Measurements from ENCODE around the gene INSR. TPM values are rescaled to one million over a fixed set of nuclear protein-coding genes. Genes with fewer than 3 reads are reported as not detected.

The INSR gene
- total RNA-seq, 1 experiment from 2014 or later = 13.7 TPM

DNA sequence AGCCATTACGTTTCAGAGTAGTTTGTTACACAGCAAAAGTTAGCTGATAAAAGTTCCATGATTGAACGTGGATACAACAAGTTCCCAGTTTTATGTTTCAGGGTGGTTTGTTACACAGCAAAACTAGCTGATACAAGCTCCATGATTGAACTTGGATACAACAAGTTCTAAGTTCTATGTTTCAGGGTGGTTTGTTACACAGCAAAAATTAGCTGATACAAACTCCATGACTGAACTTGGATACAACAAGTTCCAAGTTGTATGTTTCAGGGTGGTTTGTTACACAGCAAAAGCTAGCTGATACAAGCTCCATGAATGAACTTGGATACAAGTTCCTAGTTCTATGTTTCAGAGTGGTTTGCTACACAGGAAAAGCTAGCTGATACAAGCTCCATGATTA is 47.6 kb downstream of the INSR start:
- Histone ChIP-seq H2AFZ (ENCODE audit: low read length) (no peak overlapping the region), H3K4me1 (ENCODE audit: insufficient read depth, low read length) (no peaks in the 10 kb centered on the region), H4K20me1 (ENCODE audit: low read length) (no peaks in the 10 kb centered on the region), H3K4me2 (ENCODE audit: low read length) (no peak overlapping the region), H3K27me3 (ENCODE audit: low read length) (no peaks in the 10 kb centered on the region), H3K9me3 (ENCODE audit: low read length) (no peaks in the 10 kb centered on the region), H3K4me3 (ENCODE audit: low read length) (no peak overlapping the region), H3K9ac (ENCODE audit: low read length) (no peak overlapping the region), H3K9me2 (replicated peaks; ENCODE audit: low read length) (no peaks in the 10 kb centered on the region), H3K27ac (ENCODE audit: low read length) (no peak overlapping the region), H3F3A (ENCODE audit: low read length, unreplicated experiment) (no peaks in the 10 kb centered on the region), H3K79me2 (ENCODE audit: low read length) (no peaks in the 10 kb centered on the region), H3K36me3 (ENCODE audit: low read depth, low read length) (no peaks in the 10 kb centered on the region)
- BruUV-seq (replicated peaks) = no TSS peak
- no peak for TF ChIP-seq EZH2 (IDR thresholded peaks at IDR 0.05; ENCODE audit: low read length, unreplicated experiment)
- TF ChIP-seq EZH2phosphoT487 (IDR thresholded peaks at IDR 0.05; ENCODE audit: borderline replicate concordance, low read length) = no peak
- no peak for TF ChIP-seq CTCF (conservative IDR thresholded peaks at IDR 0.05; ENCODE audit: low read depth, low read length)
- no peak for ATAC-seq
- intact Hi-C loops (cut with micrococcal nuclease) = no loop called here
- ChIA-PET POLR2A (ENCODE audit: unreplicated experiment) (no interaction called here), CTCF (interaction anchor here (0.6 kb wide), 1 partner anchor 55 kb away, joined by 8 read pairs; no protein-coding TSS in a partner anchor)
- DNase-seq = no peak

DNA sequence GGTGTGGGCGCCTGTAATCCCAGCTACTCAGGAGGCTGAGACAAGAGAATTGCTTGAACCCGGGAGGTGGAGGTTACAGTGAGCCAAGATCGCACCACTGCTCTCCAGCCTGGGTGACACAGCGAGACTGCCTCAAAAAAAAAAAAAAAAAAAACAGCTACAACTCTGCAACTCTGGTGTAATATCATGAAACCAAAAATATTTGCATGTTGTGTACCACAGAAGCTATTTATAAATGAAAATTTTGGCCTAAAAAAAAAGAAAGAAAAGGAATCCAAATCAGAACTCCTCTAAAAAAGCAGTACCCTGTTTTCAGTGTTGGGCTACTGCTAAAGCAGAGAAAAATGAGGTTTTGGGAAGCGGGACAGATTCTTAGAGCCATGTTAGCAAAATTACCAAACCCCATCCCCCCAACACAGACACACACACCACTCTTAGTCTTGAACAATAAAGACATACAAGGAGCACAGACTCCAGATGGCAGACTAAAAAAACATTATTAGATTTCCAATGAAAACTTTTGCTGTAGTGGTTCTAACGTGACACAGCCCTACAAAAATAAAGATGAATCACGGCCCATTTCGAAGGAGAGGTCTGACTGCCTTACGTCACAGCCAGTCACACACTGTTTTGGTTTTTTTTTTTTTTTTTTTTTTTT is 51.5 kb downstream of the INSR start:
- Histone ChIP-seq H3K9me3 (ENCODE audit: low read length) (no peaks in the 10 kb centered on the region), H3K27ac (ENCODE audit: low read length) (no peak overlapping the region), H4K20me1 (ENCODE audit: low read length) (no peaks in the 10 kb centered on the region), H3K4me1 (ENCODE audit: insufficient read depth, low read length) (no peaks in the 10 kb centered on the region), H3K4me3 (ENCODE audit: low read length) (no peak overlapping the region), H2AFZ (ENCODE audit: low read length) (no peak overlapping the region), H3K79me2 (ENCODE audit: low read length) (no peaks in the 10 kb centered on the region), H3F3A (ENCODE audit: low read length, unreplicated experiment) (no peaks in the 10 kb centered on the region), H3K9me2 (replicated peaks; ENCODE audit: low read length) (no peaks in the 10 kb centered on the region), H3K4me2 (ENCODE audit: low read length) (no peak overlapping the region), H3K9ac (ENCODE audit: low read length) (no peak overlapping the region), H3K27me3 (ENCODE audit: low read length) (no peaks in the 10 kb centered on the region), H3K36me3 (ENCODE audit: low read depth, low read length) (no peaks in the 10 kb centered on the region)
- peak; percentile 33 for DNase-seq
- TF ChIP-seq EZH2 (IDR thresholded peaks at IDR 0.05; ENCODE audit: low read length, unreplicated experiment) (no peak), EZH2phosphoT487 (IDR thresholded peaks at IDR 0.05; ENCODE audit: borderline replicate concordance, low read length) (no peak), CTCF (conservative IDR thresholded peaks at IDR 0.05; ENCODE audit: low read depth, low read length) (no peak)
- ATAC-seq = no peak
- intact Hi-C loops (cut with micrococcal nuclease) = no loop called here
- CTCF ChIA-PET = no interaction called here
- POLR2A ChIA-PET (ENCODE audit: unreplicated experiment) = no interaction called here
- no TSS peak for BruUV-seq (replicated peaks)

- H3K79me2 ChIP-seq (ENCODE audit: low read length) = no peaks in the 10 kb centered on the region
- no TSS peak for BruUV-seq (replicated peaks)
- no peak overlapping the region for H3K4me2 ChIP-seq (ENCODE audit: low read length)
- H3K27me3 ChIP-seq (ENCODE audit: low read length) = no peaks in the 10 kb centered on the region
- DNase-seq (no peak), ATAC-seq (no peak)
- intact Hi-C loops (cut with micrococcal nuclease) = no loop called here
- no peak overlapping the region for H2AFZ ChIP-seq (ENCODE audit: low read length)
- H3K9ac ChIP-seq (ENCODE audit: low read length) = no peak overlapping the region
- no peaks in the 10 kb centered on the region for H3K9me2 ChIP-seq (replicated peaks; ENCODE audit: low read length)
- POLR2A ChIA-PET (ENCODE audit: unreplicated experiment) = interaction anchor here (0.6 kb wide), 1 partner anchor 1107 kb away, joined by 3 read pairs; no protein-coding TSS in a partner anchor
- H3K4me3 ChIP-seq (ENCODE audit: low read length) = no peak overlapping the region
- no peaks in the 10 kb centered on the region for H3F3A ChIP-seq (ENCODE audit: low read length, unreplicated experiment)
- no peak for TF ChIP-seq CTCF (conservative IDR thresholded peaks at IDR 0.05; ENCODE audit: low read depth, low read length)
- no peak for TF ChIP-seq EZH2 (IDR thresholded peaks at IDR 0.05; ENCODE audit: low read length, unreplicated experiment)
- TF ChIP-seq EZH2phosphoT487 (IDR thresholded peaks at IDR 0.05; ENCODE audit: borderline replicate concordance, low read length) = no peak
- H3K9me3 ChIP-seq (ENCODE audit: low read length) = no peaks in the 10 kb centered on the region
- no peaks in the 10 kb centered on the region for H4K20me1 ChIP-seq (ENCODE audit: low read length)
- CTCF ChIA-PET = no interaction called here
- no peak overlapping the region for H3K27ac ChIP-seq (ENCODE audit: low read length)
- H3K36me3 ChIP-seq (ENCODE audit: low read depth, low read length) = no peaks in the 10 kb centered on the region
- H3K4me1 ChIP-seq (ENCODE audit: insufficient read depth, low read length) = no peaks in the 10 kb centered on the region
Measured at GRCh38 chr19:7238051-7238450, 56.2 kb downstream of the INSR start.
